PC-3 (cell line): ENCODE results near the gene TBX2. TPM values are rescaled to one million over a fixed set of nuclear protein-coding genes. Genes with fewer than 3 reads are reported as not detected.

Experiments
- ATAC-seq: fragments of 200-7000 bp; cut with Tn5 transposase; 2 replicates; pipeline ENCODE4 v1.9.1; 2020; ENCODE audit warnings: mild to moderate bottlenecking, moderate library complexity
- BruUV-seq: library from RNA; stranded (reverse); fragments of 400-500 nt; replicated peaks from 2 replicates; lab custom pipeline; 2021; lab: Mats Ljungman, UMichigan
- CTCF ChIA-PET: fragments of 300-600 bp; sonication (Branson Sonifier 250); formaldehyde crosslinking; loops from one replicate; lab custom pipeline; 2022; ENCODE audit warnings: antibody characterized with exemption; lab: Charles Lee
- POLR2A ChIA-PET: fragments of 300-600 bp; sonication (Branson Sonifier 250); formaldehyde crosslinking; loops from one replicate; lab custom pipeline; 2022; ENCODE audit warnings: antibody characterized with exemption; ENCODE audit not compliant: unreplicated experiment; lab: Charles Lee
- DNase-seq: peaks from one replicate; pipeline ENCODE4 v3.0.0-alpha.2; 2015
- H2AFZ ChIP-seq: fragments of 300-600 bp; sonication (generic); 2 replicates; pipeline ENCODE4 v1.6.0; 2016; ENCODE audit warnings: antibody characterized with exemption, low read length
- H3F3A ChIP-seq: fragments of 300-600 bp; sonication (generic); one replicate; pipeline ENCODE4 v1.6.0; 2017; ENCODE audit warnings: antibody characterized with exemption, low read length, control low read depth, mild to moderate bottlenecking; ENCODE audit not compliant: unreplicated experiment
- H3K27ac ChIP-seq: fragments of 300-600 bp; sonication (generic); 2 replicates; pipeline ENCODE4 v1.5.1; 2016; ENCODE audit warnings: mild to moderate bottlenecking, low read length
- H3K27me3 ChIP-seq: fragments of 300-600 bp; sonication (generic); 2 replicates; pipeline ENCODE4 v1.6.1; 2016; ENCODE audit warnings: low read length, mixed read lengths
- H3K36me3 ChIP-seq: fragments of 300-600 bp; sonication (generic); 2 replicates; pipeline ENCODE4 v1.6.1; 2016; ENCODE audit warnings: low read depth, mixed run types, low read length, mixed read lengths
- H3K4me1 ChIP-seq: fragments of 300-600 bp; sonication (generic); 2 replicates; pipeline ENCODE4 v1.5.1; 2016; ENCODE audit warnings: low read length; ENCODE audit not compliant: insufficient read depth
- H3K4me2 ChIP-seq: fragments of 300-600 bp; sonication (generic); 2 replicates; pipeline ENCODE4 v1.6.0; 2016; ENCODE audit warnings: low read length
- H3K4me3 ChIP-seq: fragments of 300-600 bp; sonication (generic); 2 replicates; pipeline ENCODE4 v1.5.1; 2016; ENCODE audit warnings: mild to moderate bottlenecking, low read length, mixed read lengths
- H3K79me2 ChIP-seq: fragments of 300-600 bp; sonication (generic); 2 replicates; pipeline ENCODE4 v1.6.1; 2017; ENCODE audit warnings: low read length, mixed read lengths
- H3K9ac ChIP-seq: fragments of 300-600 bp; sonication (generic); 2 replicates; pipeline ENCODE4 v1.6.0; 2016; ENCODE audit warnings: mild to moderate bottlenecking, low read length
- H3K9me2 ChIP-seq: fragments of 300-600 bp; sonication (generic); replicated peaks from 2 replicates; pipeline ENCODE4 v1.6.1; 2016; ENCODE audit warnings: mixed run types, low read length, mixed read lengths
- H3K9me3 ChIP-seq: fragments of 300-600 bp; sonication (generic); 2 replicates; pipeline ENCODE4 v1.6.1; 2016; ENCODE audit warnings: low read length, mixed read lengths
- H4K20me1 ChIP-seq: fragments of 300-600 bp; sonication (generic); 2 replicates; pipeline ENCODE4 v1.6.1; 2016; ENCODE audit warnings: low read length, mixed read lengths
- CTCF ChIP-seq: fragments of 300-600 bp; sonication (generic); conservative IDR thresholded peaks from 2 replicates; pipeline ENCODE4 v1.5.1; 2017; ENCODE audit warnings: antibody characterized with exemption, low read depth, mild to moderate bottlenecking, low read length
- EZH2 ChIP-seq: fragments of 300-600 bp; sonication (generic); IDR thresholded peaks from one replicate; pipeline ENCODE4 v1.6.1; 2017; ENCODE audit warnings: antibody characterized with exemption, mild to moderate bottlenecking, low read length; ENCODE audit not compliant: unreplicated experiment
- EZH2phosphoT487 ChIP-seq: fragments of 300-600 bp; sonication (generic); IDR thresholded peaks from 2 replicates; pipeline ENCODE4 v1.6.1; 2018; ENCODE audit warnings: mild to moderate bottlenecking, antibody characterized with exemption, low read length, borderline replicate concordance
- intact Hi-C: fragments of 100-400 bp; cut with micrococcal nuclease; formaldehyde crosslinking; loops from 2 replicates; pipeline ENCODE4 v1.9.0; 2023
- total RNA-seq: library from RNA; depleted of rRNA; stranded (reverse); fragments of >200 nt; gene quantifications from 2 replicates; pipeline ENCODE4 v1.2.3, GENCODE V29; 2014

The TBX2 gene
- total RNA-seq, 1 experiment from 2014 or later = 7.1 TPM

GRCh38 chr17:61416211-61416539 lies 16.5 kb downstream of the TBX2 start:
- POLR2A ChIA-PET = interaction anchor here (0.6 kb wide), 1 partner anchor 11 kb away, joined by 3 read pairs; no protein-coding TSS in a partner anchor
- no peak overlapping the region for H3K27ac ChIP-seq
- H3K27me3 ChIP-seq = no peaks in the 10 kb centered on the region
- peak overlapping the region; percentile 54 for H3K4me2 ChIP-seq
- peaks cover 9% of the 10 kb centered on the region for H3K79me2 ChIP-seq
- no peak overlapping the region for H3K4me3 ChIP-seq
- no peaks in the 10 kb centered on the region for H4K20me1 ChIP-seq
- ATAC-seq = no peak
- H3K9me2 ChIP-seq = no peaks in the 10 kb centered on the region
- intact Hi-C loops = loop anchor here (1.0 to 10.0 kb wide), 3 partner anchors 135 to 269 kb away; no protein-coding TSS in a partner anchor
- no peaks in the 10 kb centered on the region for H3K9me3 ChIP-seq
- H3K4me1 ChIP-seq = peaks cover 23% of the 10 kb centered on the region
- H3K9ac ChIP-seq = no peak overlapping the region
- H3K36me3 ChIP-seq = no peaks in the 10 kb centered on the region
- peak overlapping the region; percentile 60; the same call in 1 of the 2 replicates for H2AFZ ChIP-seq
- no peak for DNase-seq
- TF ChIP-seq CTCF = no peak
- no peak for TF ChIP-seq EZH2phosphoT487
- TF ChIP-seq EZH2 = no peak
- no TSS peak for BruUV-seq
- CTCF ChIA-PET = interaction anchor here (0.5 to 1.2 kb wide), 5 partner anchors 136 to 408 kb away, joined by 3 to 9 read pairs (median 4); no protein-coding TSS in a partner anchor
- no peaks in the 10 kb centered on the region for H3F3A ChIP-seq

DNA sequence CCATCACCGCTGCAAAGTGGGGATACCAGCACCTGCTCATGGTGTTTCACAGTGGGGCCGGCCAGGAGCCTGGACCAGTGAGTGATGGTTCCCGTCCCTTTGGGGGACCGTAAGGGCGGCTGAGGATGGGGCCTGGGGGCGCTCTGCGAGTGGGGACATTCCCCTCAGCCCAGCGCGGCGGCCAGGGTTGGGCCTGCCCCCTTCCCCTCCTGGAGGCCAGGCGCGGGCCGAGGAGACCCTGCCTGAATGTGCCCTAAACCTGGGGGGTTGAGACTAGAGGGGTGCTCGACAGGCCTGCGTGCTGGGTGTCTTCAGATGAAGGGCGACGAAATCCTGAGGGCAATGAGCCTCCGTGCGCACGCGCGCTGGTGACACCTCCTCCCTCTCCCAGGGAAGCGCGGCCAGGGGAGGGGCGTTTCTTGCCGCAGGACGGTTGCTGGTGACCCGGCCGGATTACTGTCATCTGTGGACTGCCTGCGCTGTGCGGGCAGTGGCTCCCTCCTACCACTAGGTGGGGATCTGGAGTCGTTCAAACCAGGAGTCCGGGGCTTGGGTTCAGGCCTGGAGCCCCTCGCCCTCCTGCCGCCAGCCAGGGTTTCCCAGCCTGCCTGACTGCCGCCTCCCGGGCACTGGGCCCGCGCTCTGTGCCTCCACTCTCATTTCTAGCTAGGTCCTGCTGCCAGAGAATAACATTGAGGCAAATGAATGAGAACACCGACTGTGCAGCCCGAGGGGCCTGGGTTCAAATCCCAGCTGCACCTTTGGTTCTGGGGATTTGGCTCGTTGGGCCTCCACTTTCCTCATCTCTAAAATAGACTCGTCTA lies 17.1 kb downstream of the TBX2 start:
- H2AFZ ChIP-seq = peak overlapping the region; percentile 60
- H3K4me3 ChIP-seq = peak overlapping the region; percentile 8; the same call in 1 of the 2 replicates

More for the DNA sequence above, 17.1 kb downstream of the TBX2 start:
- Histone ChIP-seq H3K4me1 (peaks cover 22% of the 10 kb centered on the region), H3K27me3 (no peaks in the 10 kb centered on the region), H4K20me1 (no peaks in the 10 kb centered on the region), H3K9me2 (no peaks in the 10 kb centered on the region), H3F3A (no peaks in the 10 kb centered on the region), H3K9ac (0 out of 2 replicates have a peak overlapping the region, but pooled peaks have one; percentile 7), H3K27ac (no peak overlapping the region), H3K9me3 (no peaks in the 10 kb centered on the region), H3K4me2 (peak overlapping the region; percentile 54), H3K36me3 (no peaks in the 10 kb centered on the region), H3K79me2 (peaks cover 9% of the 10 kb centered on the region)
- peak; percentile 99 for TF ChIP-seq CTCF
- TF ChIP-seq EZH2phosphoT487 = no peak
- ATAC-seq (peak; percentile 59), DNase-seq (peak; percentile 94)
- ChIA-PET CTCF (interaction anchor here (0.5 to 1.2 kb wide), 7 partner anchors 10 to 407 kb away, joined by 3 to 9 read pairs (median 4); no protein-coding TSS in a partner anchor), POLR2A (no interaction called here)
- BruUV-seq = no TSS peak
- intact Hi-C loops = loop anchor here (1.0 to 10.0 kb wide), 3 partner anchors 135 to 268 kb away; no protein-coding TSS in a partner anchor
